Measurements from ENCODE around the gene ITPR2.

DNA sequence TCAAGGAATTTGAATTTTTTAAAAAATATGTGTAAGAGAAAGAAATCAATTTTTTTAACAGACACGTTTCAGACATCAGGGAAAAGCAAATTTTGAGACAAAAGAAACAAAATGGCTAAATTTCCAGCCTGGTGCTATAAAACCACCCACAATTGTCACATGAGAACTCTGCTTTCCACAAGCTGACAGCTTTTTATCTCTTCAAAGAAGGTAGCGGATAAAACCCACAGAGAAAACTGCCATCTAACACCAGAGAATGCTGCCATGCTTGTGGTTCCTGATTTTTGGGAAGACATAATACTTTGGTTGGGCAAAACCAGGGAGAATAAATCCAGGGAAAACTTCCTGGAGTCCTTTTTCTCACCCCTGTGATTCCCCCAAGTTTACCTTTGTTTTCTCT lies 10.3 kb upstream of the ITPR2 start:
- TF ChIP-seq CHD2 (IDR thresholded peaks at IDR 0.05; ENCODE audit: low read length, partially characterized antibody) (no peak), POLR2A (IDR thresholded peaks at IDR 0.05; ENCODE audit: low read length) (no peak), CEBPB (IDR thresholded peaks at IDR 0.05) (no peak), FOSL2 (IDR thresholded peaks at IDR 0.05) (no peak), FOSL2 (CRISPR knock-in tag; IDR thresholded peaks at IDR 0.05) (no peak), BHLHE40 (IDR thresholded peaks at IDR 0.05; ENCODE audit: low read depth, low read length) (no peak), KDM1A (IDR thresholded peaks at IDR 0.05; ENCODE audit: low read depth) (no peak), TFCP2L1 (CRISPR knock-in tag; IDR thresholded peaks at IDR 0.05) (no peak), MYC (IDR thresholded peaks at IDR 0.05; ENCODE audit: borderline replicate concordance, low read length) (no peak), EHMT2 (IDR thresholded peaks at IDR 0.05; ENCODE audit: low read depth) (no peak)
- TF ChIP-seq, protein P1, sequence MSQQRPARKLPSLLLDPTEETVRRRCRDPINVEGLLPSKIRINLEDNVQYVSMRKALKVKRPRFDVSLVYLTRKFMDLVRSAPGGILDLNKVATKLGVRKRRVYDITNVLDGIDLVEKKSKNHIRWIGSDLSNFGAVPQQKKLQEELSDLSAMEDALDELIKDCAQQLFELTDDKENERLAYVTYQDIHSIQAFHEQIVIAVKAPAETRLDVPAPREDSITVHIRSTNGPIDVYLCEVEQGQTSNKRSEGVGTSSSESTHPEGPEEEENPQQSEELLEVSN (IDR thresholded peaks at IDR 0.05; ENCODE audit: borderline replicate concordance, low read depth) = no peak
- TF ChIP-seq, protein P2, sequence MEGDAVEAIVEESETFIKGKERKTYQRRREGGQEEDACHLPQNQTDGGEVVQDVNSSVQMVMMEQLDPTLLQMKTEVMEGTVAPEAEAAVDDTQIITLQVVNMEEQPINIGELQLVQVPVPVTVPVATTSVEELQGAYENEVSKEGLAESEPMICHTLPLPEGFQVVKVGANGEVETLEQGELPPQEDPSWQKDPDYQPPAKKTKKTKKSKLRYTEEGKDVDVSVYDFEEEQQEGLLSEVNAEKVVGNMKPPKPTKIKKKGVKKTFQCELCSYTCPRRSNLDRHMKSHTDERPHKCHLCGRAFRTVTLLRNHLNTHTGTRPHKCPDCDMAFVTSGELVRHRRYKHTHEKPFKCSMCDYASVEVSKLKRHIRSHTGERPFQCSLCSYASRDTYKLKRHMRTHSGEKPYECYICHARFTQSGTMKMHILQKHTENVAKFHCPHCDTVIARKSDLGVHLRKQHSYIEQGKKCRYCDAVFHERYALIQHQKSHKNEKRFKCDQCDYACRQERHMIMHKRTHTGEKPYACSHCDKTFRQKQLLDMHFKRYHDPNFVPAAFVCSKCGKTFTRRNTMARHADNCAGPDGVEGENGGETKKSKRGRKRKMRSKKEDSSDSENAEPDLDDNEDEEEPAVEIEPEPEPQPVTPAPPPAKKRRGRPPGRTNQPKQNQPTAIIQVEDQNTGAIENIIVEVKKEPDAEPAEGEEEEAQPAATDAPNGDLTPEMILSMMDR (IDR thresholded peaks at IDR 0.05) = no peak
- TF ChIP-seq, protein P3, sequence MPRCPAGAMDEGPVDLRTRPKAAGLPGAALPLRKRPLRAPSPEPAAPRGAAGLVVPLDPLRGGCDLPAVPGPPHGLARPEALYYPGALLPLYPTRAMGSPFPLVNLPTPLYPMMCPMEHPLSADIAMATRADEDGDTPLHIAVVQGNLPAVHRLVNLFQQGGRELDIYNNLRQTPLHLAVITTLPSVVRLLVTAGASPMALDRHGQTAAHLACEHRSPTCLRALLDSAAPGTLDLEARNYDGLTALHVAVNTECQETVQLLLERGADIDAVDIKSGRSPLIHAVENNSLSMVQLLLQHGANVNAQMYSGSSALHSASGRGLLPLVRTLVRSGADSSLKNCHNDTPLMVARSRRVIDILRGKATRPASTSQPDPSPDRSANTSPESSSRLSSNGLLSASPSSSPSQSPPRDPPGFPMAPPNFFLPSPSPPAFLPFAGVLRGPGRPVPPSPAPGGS (IDR thresholded peaks at IDR 0.05) = no peak

Measured in A549 (cell line).